ENCODE measurements around the gene FRAS1. TPM values are rescaled to one million over a fixed set of nuclear protein-coding genes. Genes with fewer than 3 reads are reported as not detected.

The FRAS1 gene
- total and polyA plus RNA-seq, 2 donors (not counting 3 experiments of a cell fraction or from before 2014, with no cell fraction given): 1.4 to 3.6 TPM

DNA sequence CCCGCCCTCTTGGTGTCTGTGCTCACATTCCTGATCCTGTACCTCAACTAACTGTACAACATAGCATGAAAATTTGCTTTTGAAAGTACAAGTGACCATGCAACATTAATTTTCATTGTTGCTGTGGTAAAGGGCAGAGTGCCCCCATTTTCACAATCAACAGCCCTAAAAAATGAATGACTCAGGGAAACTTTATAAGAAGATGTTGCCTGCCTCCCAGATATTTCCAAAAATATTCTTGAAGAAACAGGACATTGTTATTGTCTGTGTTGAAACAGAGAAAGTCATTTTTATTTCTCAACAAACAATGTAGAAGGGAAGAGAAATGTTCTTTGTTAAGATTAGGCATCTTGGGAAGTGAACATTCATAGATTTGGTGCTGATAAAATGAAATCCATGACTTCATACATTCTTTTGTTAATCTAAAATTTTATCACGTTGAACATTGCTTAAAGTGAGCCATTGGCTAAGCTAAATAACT, 380.5 kb downstream of the FRAS1 start:
- FAIRE-seq: no peak
- H4K20me1 ChIP-seq (replicated peaks; ENCODE audit: control insufficient read depth, extremely low read depth, insufficient read depth, low read length): no peaks in the 10 kb centered on the region
- no peak overlapping the region for H3K4me3 ChIP-seq (replicated peaks in 1 of 3; ENCODE audit: insufficient read depth in 1 of 3, low read depth in 1 of 3, low read length in 3 of 3)
- H3K4me2 ChIP-seq (ENCODE audit: insufficient read depth, low read length): no peak overlapping the region
- H3K9me1 ChIP-seq (replicated peaks; ENCODE audit: control insufficient read depth, extremely low read depth, insufficient read depth, low read length): no peaks in the 10 kb centered on the region
- H3K9me3 ChIP-seq (replicated peaks; ENCODE audit: control insufficient read depth, insufficient read depth, low read length): no peaks in the 10 kb centered on the region
- no peaks in the 10 kb centered on the region for H3K36me3 ChIP-seq (ENCODE audit: control insufficient read depth in 2 of 2, extremely low read depth in 1 of 2, insufficient read depth in 2 of 2, low read length in 2 of 2)
- H3K79me2 ChIP-seq (ENCODE audit: control insufficient read depth, insufficient read depth, low read length): no peaks in the 10 kb centered on the region
- no peak overlapping the region for H3K9ac ChIP-seq (replicated peaks; ENCODE audit: extremely low read depth, insufficient read depth, low read length)
- TF ChIP-seq FOS (IDR thresholded peaks at IDR 0.05; ENCODE audit: borderline replicate concordance, insufficient read depth, low read length): no peak
- TF ChIP-seq JUN (IDR thresholded peaks at IDR 0.05; ENCODE audit: borderline replicate concordance, insufficient read depth, insufficient read length, low read depth): no peak
- TF ChIP-seq EZH2 (IDR thresholded peaks at IDR 0.05; ENCODE audit: borderline replicate concordance, low read depth, low read length, severe bottlenecking): no peak
- no peak for TF ChIP-seq GATA2 (IDR thresholded peaks at IDR 0.05; ENCODE audit: insufficient read depth, insufficient read length, low read depth, low read length)
- TF ChIP-seq CTCF (IDR thresholded peaks at IDR 0.05; ENCODE audit: extremely low read depth in 1 of 2, insufficient read depth in 1 of 2, low read depth in 1 of 2, low read length in 2 of 2): no peak
- no peak for TF ChIP-seq MYC (IDR thresholded peaks at IDR 0.05; ENCODE audit: low read depth, low read length)
- TF ChIP-seq POLR2AphosphoS5 (IDR thresholded peaks at IDR 0.05; ENCODE audit: insufficient read depth, low read depth, low read length): no peak
- no peak for TF ChIP-seq POLR2A (IDR thresholded peaks at IDR 0.05; ENCODE audit: low read depth, low read length)
- TF ChIP-seq, protein P1, sequence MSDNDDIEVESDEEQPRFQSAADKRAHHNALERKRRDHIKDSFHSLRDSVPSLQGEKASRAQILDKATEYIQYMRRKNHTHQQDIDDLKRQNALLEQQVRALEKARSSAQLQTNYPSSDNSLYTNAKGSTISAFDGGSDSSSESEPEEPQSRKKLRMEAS (IDR thresholded peaks at IDR 0.05; ENCODE audit: insufficient read depth, insufficient read length): no peak
- no peaks in the 10 kb centered on the region for H3K4me1 ChIP-seq (ENCODE audit: control insufficient read depth, extremely low read depth, insufficient read depth, low read length)
- no peak overlapping the region for H2AFZ ChIP-seq (ENCODE audit: low read depth, low read length)
- BruUV-seq (replicated peaks): no TSS peak
- no peaks in the 10 kb centered on the region for H3K27me3 ChIP-seq (ENCODE audit: control insufficient read depth in 2 of 2, insufficient read depth in 2 of 2, low read length in 2 of 2)
- ChIA-PET CTCF (interaction anchor here (1.1 to 1.4 kb wide), 2 partner anchors 11 to 35 kb away, joined by 3 to 4 read pairs; no protein-coding TSS in a partner anchor), POLR2A (no interaction called here)
- no peak overlapping the region for H3K27ac ChIP-seq (ENCODE audit: insufficient read depth, low read depth, low read length)
- intact Hi-C loops (cut with micrococcal nuclease) (no loop called here), dilution Hi-C loops (cut with MboI; ENCODE audit: extremely low pct_ligation_motif_present, low sequenced_read_pairs) (no loop called here)
- DNase-seq (ENCODE audit: low read depth, low spot score): no peak

Measured in endothelial cell of umbilical vein (primary cell).